Omental fat pad (tissue), 4 donors: Measurements from ENCODE around the gene ZNF414. TPM values are rescaled to one million over a fixed set of nuclear protein-coding genes. Genes with fewer than 3 reads are reported as not detected.

ENCODE experiments used
- ATAC-seq: fragments of 150-250 bp; one replicate; pipeline ENCODE4 v1.9.1; 2016; ENCODE audit warnings: mild to moderate bottlenecking, moderate library complexity; ENCODE audit not compliant: low FRiP score
- DNase-seq: peaks from one replicate; pipeline ENCODE4 v3.0.0-alpha.2; 2019; ENCODE audit warnings: low spot score
- total RNA-seq, 4 donors: library from RNA; depleted of rRNA; stranded (reverse); fragments of >200 nt; gene quantifications; one replicate each; pipeline ENCODE4 v1.1.0, GENCODE V29; 2016
- TF ChIP-seq, protein P1 (sequence below), 3 donors: fragments of 450-650 bp; IDR thresholded peaks; one replicate each; pipeline ENCODE4 v1.5.1; 2016 to 2017; ENCODE audit warnings: antibody characterized with exemption in 3 of 3, mild to moderate bottlenecking in 3 of 3, moderate library complexity in 2 of 3

The ZNF414 gene
- total RNA-seq, 4 donors from 2014 or later = 4.6 to 7.8 (median 7.4) TPM

DNA sequence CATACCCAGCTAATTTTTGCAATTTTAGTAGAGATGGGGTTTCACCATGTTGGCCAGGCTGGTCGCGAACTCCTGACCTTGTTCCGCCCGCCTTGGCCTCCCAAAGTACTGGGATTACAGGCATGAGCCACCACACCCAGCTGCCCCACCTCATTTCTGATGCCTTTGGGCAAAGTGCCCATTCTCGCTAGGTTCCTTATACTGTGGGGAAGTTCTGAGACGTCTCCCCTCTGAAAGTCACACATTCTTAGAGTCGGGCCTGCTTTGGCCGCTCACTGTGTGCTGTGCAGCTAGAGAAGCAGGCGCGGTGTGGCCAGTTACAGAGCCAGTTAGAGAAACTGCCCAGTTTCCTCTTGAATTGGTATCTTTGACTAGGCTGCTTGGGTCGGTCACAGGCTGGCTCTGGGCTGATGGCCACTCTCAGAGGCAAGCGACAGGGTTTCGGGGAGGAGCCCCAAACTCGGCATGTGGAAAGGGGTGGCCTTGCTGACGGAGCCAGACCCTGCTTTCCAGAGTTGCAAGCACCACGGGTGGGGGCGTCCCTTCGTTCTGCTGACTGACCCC is 29.6 kb downstream of the ZNF414 start:
- ATAC-seq (no peak), DNase-seq (no peak)
- TF ChIP-seq, protein P1, sequence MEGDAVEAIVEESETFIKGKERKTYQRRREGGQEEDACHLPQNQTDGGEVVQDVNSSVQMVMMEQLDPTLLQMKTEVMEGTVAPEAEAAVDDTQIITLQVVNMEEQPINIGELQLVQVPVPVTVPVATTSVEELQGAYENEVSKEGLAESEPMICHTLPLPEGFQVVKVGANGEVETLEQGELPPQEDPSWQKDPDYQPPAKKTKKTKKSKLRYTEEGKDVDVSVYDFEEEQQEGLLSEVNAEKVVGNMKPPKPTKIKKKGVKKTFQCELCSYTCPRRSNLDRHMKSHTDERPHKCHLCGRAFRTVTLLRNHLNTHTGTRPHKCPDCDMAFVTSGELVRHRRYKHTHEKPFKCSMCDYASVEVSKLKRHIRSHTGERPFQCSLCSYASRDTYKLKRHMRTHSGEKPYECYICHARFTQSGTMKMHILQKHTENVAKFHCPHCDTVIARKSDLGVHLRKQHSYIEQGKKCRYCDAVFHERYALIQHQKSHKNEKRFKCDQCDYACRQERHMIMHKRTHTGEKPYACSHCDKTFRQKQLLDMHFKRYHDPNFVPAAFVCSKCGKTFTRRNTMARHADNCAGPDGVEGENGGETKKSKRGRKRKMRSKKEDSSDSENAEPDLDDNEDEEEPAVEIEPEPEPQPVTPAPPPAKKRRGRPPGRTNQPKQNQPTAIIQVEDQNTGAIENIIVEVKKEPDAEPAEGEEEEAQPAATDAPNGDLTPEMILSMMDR (IDR thresholded peaks at IDR 0.05) = no peak

DNA sequence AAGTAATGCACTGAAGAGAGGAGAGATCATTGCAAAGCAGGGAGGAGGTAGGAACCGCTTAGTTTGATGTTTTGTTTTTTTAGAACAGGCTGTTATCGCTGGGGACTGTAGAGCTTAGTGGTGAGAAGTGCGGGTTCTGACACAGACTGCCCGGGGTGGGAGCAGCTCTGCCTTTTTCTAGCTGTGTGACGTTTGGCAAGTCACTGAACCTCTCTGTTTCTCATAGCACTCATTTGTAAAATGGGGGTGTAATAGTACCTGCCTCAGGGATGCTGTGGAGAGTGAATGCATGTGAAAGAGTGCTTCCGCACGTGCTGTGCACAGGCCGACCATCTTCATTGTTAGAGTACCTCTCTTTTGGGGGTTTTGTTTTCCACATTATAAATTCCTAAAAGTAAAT is 30.8 kb downstream of the ZNF414 start:
- TF ChIP-seq, protein P1 (IDR thresholded peaks at IDR 0.05) = no peak
- ATAC-seq (no peak), DNase-seq (no peak)

DNA sequence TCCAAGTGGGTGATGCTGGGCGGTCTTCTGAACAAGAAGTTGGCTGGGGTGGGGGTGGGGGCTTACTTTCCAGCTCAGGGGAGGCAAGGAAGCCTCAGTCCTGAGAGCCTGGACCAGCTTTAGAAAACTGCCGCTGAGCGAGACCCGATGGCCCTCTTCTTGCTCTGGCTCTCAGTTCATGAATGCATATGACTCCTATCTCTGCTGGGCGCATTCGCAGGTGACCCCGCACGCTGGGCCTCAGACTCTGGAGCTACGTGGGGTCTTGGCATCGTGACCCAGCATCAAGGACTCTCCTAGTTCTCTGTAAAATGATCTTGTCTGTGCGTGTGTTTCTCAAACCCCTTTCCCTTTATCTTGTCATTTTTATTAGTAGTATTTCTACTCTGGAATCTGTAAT is 31.3 kb downstream of the ZNF414 start:
- TF ChIP-seq, protein P1 (IDR thresholded peaks at IDR 0.05) = no peak
- ATAC-seq = no peak
- DNase-seq = no peak

DNA sequence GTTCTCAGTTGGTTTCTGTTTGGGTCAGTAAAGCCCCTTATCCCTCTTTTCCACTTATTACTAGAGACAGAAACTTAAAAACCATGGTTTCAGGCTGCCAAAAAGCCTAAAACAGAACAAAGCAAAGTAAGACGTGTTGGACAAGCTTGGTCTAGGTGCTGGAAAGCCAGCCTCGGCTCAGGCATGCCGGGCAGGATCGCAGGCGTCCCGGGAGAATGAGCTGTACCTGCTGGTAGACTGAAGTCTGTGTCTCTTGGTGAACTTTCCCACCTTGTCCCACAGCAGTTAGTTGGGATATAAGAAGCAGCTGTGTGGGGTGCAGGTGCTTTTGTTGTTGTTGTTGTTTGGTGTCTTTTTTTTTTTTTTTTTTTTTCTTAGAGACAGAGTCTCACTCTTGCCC is 32.4 kb downstream of the ZNF414 start:
- TF ChIP-seq, protein P1 (IDR thresholded peaks at IDR 0.05) = no peak
- DNase-seq = no peak
- no peak for ATAC-seq

DNA sequence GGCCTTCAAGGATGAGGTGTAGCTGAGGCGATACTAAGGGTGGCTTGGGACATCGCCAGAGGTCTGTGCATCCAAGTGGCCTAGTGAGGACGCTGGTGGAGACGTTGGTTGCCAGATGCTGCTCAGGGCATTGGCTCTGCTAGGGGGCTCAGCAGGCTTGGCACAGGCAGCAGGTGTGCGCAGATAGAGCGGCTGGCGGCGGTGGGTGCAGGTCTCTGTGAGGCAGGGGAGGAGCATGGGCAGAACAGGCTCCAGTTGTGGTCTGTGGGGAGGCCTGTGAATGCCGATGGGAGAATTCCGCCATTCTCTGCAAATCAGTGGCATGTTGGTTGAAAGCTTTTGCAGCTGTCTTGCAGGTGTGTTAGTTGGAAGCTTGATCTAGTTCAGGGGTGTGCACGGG is 32.8 kb downstream of the ZNF414 start:
- TF ChIP-seq, protein P1 (IDR thresholded peaks at IDR 0.05) = no peak
- ATAC-seq = no peak
- no peak for DNase-seq

DNA sequence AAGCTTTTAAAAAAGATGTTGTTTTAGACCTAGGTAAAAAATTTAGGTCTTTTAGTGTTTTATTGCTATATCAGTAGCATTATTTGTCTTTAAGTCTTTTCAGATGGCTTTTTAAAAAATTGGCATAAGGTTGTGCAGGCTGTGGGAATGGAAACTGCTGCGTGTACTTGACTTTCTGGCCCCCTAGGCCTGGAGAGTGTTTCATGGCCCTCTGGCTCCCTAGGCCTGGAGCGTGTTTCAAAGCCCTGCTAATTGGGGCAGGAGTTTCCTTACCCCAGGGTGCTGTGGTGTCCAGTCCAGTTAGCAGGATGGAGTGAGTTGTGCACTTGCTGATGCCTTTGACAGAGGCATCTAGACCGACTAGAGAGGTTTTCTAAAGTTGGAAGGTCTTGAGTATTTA is 35.4 kb downstream of the ZNF414 start:
- DNase-seq = no peak
- TF ChIP-seq, protein P1 (IDR thresholded peaks at IDR 0.05) = no peak
- ATAC-seq = no peak

DNA sequence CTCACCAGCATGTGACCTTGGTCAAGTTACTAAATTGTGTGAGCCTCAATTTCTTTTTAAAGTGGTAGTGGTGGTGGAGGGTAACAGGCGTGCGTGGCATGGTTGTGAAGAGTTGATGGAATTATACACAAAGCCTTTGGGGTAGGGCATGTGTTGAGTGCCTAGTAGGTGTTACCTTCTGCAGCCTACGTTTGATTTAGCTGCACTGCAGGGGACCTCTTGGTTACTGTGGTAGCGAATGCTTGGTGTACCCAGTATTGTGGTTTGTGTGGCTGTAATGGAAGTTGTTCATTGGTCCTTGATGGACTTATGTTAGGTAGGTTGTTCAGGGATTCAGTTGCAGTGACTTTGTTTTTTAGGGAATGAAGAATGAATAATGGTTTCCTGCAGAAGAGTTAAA is 36.1 kb downstream of the ZNF414 start:
- ATAC-seq (no peak), DNase-seq (no peak)
- TF ChIP-seq, protein P1 (IDR thresholded peaks at IDR 0.05) = no peak
